ENCODE data around the gene CACTIN. TPM values are rescaled to one million over a fixed set of nuclear protein-coding genes. Genes with fewer than 3 reads are reported as not detected.

CACTIN gene
- total RNA-seq, 2 experiments from 2014 or later, result 25.8 to 25.9 TPM

DNA sequence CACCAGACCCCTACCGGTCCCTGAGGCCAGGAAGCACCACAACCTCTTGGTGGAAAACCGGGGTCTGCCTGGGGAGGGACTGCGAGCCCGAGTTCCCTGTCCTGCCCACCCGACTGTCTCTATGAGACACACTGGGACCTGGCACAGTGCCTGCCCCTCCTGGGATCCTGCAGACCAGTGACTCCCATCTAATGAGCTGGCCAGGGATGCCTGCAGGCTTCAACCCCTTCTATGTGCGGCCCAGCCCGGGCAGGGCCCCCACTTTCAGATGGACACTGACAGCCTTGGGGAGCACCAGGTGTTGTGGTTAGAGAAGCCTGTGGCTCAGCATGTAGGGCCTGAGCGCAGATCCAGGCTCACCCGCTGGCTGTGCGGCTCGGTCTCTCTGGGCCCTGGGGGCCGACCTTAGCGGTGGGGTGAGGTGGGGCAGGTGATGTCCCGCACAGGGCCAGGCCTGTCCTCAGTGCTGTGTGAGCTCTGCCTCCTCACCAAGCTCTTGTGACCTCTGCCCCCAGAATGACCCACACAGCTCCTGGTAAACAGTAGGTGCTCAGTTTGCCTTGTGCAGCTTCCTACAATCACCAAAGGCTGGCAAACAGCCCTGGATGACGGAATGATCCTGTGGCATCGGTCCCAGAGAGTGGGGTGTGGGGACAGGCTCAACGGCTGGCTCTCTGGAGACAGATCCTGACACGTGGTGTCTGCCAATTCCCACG is 17.9 kb upstream of the CACTIN start:
- Mint-ChIP-seq H3K27me3 (no peaks in the 10 kb centered on the region), H3K4me1 (ENCODE audit: low read depth) (no peaks in the 10 kb centered on the region), H3K36me3 (ENCODE audit: low read depth) (peaks cover 14% of the 10 kb centered on the region), H3K9me3 (no peaks in the 10 kb centered on the region), H3K4me3 (no peak overlapping the region), H3K27ac (no peak overlapping the region)
- no peaks in the 10 kb centered on the region for H3K9me3 ChIP-seq (ENCODE audit: control insufficient read depth in 1 of 2, insufficient read depth in 1 of 2, low read length in 2 of 2)
- no peak overlapping the region for H3K4me3 ChIP-seq (ENCODE audit: low read length)
- DNase-seq, result no peak
- ATAC-seq (ENCODE audit: poor library complexity), result no peak
- no peak overlapping the region for H3K27ac ChIP-seq (ENCODE audit: low read depth in 1 of 2, low read length in 2 of 2)
- POLR2A ChIA-PET, result no interaction called here
- intact Hi-C loops (cut with DNase I, micrococcal nuclease), result no loop called here
- CTCF ChIA-PET, result no interaction called here
- H3K4me1 ChIP-seq (ENCODE audit: insufficient read depth, low read length), result no peaks in the 10 kb centered on the region
- TF ChIP-seq, protein P1, sequence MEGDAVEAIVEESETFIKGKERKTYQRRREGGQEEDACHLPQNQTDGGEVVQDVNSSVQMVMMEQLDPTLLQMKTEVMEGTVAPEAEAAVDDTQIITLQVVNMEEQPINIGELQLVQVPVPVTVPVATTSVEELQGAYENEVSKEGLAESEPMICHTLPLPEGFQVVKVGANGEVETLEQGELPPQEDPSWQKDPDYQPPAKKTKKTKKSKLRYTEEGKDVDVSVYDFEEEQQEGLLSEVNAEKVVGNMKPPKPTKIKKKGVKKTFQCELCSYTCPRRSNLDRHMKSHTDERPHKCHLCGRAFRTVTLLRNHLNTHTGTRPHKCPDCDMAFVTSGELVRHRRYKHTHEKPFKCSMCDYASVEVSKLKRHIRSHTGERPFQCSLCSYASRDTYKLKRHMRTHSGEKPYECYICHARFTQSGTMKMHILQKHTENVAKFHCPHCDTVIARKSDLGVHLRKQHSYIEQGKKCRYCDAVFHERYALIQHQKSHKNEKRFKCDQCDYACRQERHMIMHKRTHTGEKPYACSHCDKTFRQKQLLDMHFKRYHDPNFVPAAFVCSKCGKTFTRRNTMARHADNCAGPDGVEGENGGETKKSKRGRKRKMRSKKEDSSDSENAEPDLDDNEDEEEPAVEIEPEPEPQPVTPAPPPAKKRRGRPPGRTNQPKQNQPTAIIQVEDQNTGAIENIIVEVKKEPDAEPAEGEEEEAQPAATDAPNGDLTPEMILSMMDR (IDR thresholded peaks at IDR 0.05), result no peak
- H3K27me3 ChIP-seq (ENCODE audit: control insufficient read depth in 1 of 2, insufficient read depth in 2 of 2, low read length in 2 of 2), result no peaks in the 10 kb centered on the region
- H3K36me3 ChIP-seq (ENCODE audit: insufficient read depth, low read length), result peaks cover 27% of the 10 kb centered on the region

DNA sequence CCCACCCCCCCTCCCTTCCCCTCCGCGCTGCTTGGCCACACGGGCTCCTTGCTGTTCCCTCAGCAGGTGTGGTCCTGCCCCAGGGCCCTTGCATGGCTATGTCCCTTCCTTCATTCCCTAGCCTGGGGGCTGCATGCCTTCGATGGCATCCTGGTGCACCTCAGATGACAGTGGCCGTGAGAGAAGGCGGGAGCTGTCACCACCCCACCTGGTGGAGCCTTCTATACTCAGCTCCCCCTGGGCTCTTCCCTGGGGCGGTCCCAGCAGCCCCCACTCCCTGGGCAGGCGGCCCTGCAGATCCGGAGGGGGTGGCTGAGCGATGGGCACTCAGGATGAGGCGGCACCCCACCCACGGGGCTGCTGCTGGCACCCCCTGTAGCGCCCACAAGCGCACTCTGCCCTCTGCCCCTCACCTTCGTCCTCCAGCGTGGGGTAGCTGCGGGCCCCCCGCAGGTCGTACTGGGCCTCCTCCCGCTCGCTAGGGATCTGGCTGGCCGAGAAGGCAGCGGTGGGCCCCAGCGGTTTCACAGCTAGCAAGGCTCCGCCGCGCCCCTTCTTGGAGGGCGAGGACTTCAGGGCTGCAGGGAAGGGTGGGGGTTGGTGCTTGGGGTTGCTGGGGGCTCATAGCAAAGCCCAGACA is 17.2 kb upstream of the CACTIN start:
- H3K36me3 Mint-ChIP-seq (ENCODE audit: low read depth), result peaks cover 17% of the 10 kb centered on the region
- H3K9me3 Mint-ChIP-seq, result no peaks in the 10 kb centered on the region
- H3K4me3 Mint-ChIP-seq, result no peak overlapping the region
- intact Hi-C loops (cut with DNase I, micrococcal nuclease), result no loop called here
- ChIA-PET POLR2A (no interaction called here), CTCF (no interaction called here)
- ATAC-seq (ENCODE audit: poor library complexity), result no peak
- Histone ChIP-seq H3K27ac (ENCODE audit: low read depth in 1 of 2, low read length in 2 of 2) (no peak overlapping the region), H3K4me1 (ENCODE audit: insufficient read depth, low read length) (no peaks in the 10 kb centered on the region), H3K4me3 (ENCODE audit: low read length) (no peak overlapping the region), H3K36me3 (ENCODE audit: insufficient read depth, low read length) (peaks cover 27% of the 10 kb centered on the region), H3K27me3 (ENCODE audit: control insufficient read depth in 1 of 2, insufficient read depth in 2 of 2, low read length in 2 of 2) (no peaks in the 10 kb centered on the region), H3K9me3 (ENCODE audit: control insufficient read depth in 1 of 2, insufficient read depth in 1 of 2, low read length in 2 of 2) (no peaks in the 10 kb centered on the region)
- TF ChIP-seq, protein P1 (IDR thresholded peaks at IDR 0.05), result no peak
- no peaks in the 10 kb centered on the region for H3K27me3 Mint-ChIP-seq
- H3K4me1 Mint-ChIP-seq (ENCODE audit: low read depth), result no peaks in the 10 kb centered on the region
- no peak overlapping the region for H3K27ac Mint-ChIP-seq
- DNase-seq, result no peak

DNA sequence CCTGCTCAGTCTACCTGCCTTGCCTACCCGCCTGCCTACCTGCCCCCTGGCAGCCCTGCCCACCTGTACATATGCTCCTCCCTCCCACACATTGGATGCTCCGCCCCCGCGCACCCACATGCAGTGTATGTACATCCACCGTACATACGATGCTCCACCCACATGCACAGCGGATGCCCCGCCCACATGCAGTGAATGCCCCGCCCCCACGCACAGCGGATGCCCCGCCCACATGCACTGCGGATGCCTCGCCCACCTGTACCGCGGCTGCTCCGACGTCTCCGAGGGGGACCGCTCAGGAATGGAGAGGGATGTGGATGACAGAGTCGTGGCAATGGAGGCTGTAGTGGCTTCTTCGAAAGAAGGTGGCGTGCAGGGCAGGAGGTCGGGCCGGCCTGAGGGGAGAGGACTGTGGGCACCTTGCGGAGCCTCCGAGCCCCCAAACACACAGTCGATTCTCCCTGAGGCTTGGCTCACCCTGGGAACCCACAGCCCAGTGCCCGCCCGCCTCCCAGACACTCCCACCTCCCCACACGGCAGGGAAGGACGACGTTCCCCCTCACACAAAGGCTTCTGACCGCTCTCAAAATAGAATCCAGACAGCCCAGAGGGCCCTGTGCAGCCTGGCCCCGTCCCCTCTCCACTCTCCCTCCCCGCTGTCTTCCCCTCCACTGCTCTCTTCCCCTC is 16.5 kb upstream of the CACTIN start:
- CTCF ChIA-PET, result no interaction called here
- ATAC-seq (ENCODE audit: poor library complexity), result peak; percentile 26
- H3K4me3 Mint-ChIP-seq, result no peak overlapping the region

More for the DNA sequence above, 16.5 kb upstream of the CACTIN start:
- no peaks in the 10 kb centered on the region for H3K9me3 Mint-ChIP-seq
- Histone ChIP-seq H3K27ac (ENCODE audit: low read depth in 1 of 2, low read length in 2 of 2) (no peak overlapping the region), H3K4me3 (ENCODE audit: low read length) (no peak overlapping the region), H3K4me1 (ENCODE audit: insufficient read depth, low read length) (no peaks in the 10 kb centered on the region), H3K27me3 (ENCODE audit: control insufficient read depth in 1 of 2, insufficient read depth in 2 of 2, low read length in 2 of 2) (no peaks in the 10 kb centered on the region), H3K36me3 (ENCODE audit: insufficient read depth, low read length) (peaks cover 31% of the 10 kb centered on the region), H3K9me3 (ENCODE audit: control insufficient read depth in 1 of 2, insufficient read depth in 1 of 2, low read length in 2 of 2) (no peaks in the 10 kb centered on the region)
- no peak overlapping the region for H3K27ac Mint-ChIP-seq
- peak in 4 of 14 experiments; percentile 8 to 54 (median 19) for DNase-seq
- H3K4me1 Mint-ChIP-seq (ENCODE audit: low read depth), result no peaks in the 10 kb centered on the region
- H3K27me3 Mint-ChIP-seq, result no peaks in the 10 kb centered on the region
- POLR2A ChIA-PET, result no interaction called here
- intact Hi-C loops (cut with DNase I, micrococcal nuclease), result no loop called here
- peaks cover 22% of the 10 kb centered on the region for H3K36me3 Mint-ChIP-seq (ENCODE audit: low read depth)
- TF ChIP-seq, protein P1 (IDR thresholded peaks at IDR 0.05), result no peak
